ENCODE results near the gene BPIFB2. TPM values are rescaled to one million over a fixed set of nuclear protein-coding genes. Genes with fewer than 3 reads are reported as not detected.
A peak's percentile ranks its signal among the peaks of the same experiment; 100 is the strongest.

Gene BPIFB2
- total RNA-seq, 3 donors from 2014 or later: 0.11 TPM; not detected in 2

DNA sequence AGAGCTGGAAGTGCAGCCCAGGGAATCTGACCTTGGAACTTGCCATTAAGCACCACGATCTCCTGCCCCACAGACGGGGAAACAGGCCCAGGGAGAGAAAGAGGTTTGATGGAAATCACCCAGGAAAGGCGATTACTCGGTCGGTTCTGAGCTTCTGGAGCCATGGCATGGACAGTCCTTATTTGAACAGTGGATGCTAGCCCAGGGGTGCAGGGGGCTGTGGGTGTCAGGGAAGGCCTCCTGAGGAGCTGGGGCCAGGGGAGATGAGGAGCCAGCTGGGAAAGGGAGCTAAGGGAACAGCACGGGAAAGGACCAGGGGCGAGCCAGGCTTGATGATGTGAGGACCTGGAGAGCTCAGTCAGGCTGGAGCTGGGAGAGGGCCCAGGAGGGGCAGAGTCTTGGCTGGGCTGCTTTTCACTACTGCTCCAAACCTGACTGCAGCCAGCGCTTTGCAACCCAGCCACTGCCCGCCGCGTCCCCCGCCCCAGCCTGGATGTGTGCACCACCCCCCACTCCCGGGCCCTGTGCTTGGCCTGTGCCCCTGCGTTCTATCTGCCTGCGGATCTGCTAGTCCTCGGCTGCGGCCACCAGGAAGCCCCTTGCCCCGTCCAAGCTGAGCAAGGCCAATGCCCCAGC lies 21.1 kb upstream of the BPIFB2 start:
- ATAC-seq (no peak), DNase-seq (no peak)
- H3K4me1 Mint-ChIP-seq (ENCODE audit: low read depth): peaks cover 10% of the 10 kb centered on the region
- no peaks in the 10 kb centered on the region for H3K36me3 Mint-ChIP-seq (ENCODE audit: insufficient read depth)
- H3K27me3 Mint-ChIP-seq (ENCODE audit: low read depth): no peaks in the 10 kb centered on the region
- peaks cover under 1% of the 10 kb centered on the region for H3K9me3 Mint-ChIP-seq
- no peak overlapping the region for H3K4me3 Mint-ChIP-seq

DNA sequence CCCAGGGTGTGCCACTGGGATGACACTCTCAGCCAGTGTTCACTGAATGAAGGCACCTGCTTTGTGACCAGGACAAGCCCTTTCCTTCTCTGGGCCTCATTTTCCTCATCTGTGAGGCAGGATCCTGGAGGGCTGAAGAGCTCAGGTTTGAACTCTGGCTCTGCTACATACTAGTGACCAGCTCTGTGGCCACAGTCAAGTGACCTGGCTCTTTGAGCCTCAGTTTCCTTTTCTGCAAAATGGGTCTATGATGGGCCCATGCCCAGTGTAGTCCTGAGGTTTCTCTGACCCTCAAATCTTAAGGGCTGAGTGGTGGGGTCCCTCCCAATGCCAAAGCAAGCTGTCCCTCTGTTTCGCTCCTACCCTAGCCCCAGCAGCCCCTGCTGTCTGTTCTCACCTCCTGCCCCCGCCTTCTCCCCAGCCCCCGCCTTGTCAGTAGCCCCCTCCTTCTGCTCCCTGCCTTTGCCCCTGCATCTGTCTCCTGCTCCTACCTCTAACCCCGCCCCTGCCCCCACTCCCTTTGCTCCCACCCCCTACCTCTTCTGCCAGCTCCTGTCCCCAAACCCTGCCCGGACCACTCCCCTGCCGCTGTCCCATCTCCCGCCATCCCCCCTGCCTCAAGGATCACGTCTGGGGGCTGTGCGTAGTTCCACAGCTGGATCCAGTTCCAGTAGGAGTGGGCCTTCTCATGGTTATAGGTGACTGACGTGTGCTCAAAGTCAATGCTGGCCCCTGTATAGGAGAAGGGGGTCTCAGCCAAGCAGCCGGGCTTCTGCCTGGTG lies 20.3 kb upstream of the BPIFB2 start:
- H3K27me3 Mint-ChIP-seq (ENCODE audit: low read depth): no peaks in the 10 kb centered on the region
- no peaks in the 10 kb centered on the region for H3K36me3 Mint-ChIP-seq (ENCODE audit: insufficient read depth)
- H3K4me3 Mint-ChIP-seq: no peak overlapping the region
- H3K9me3 Mint-ChIP-seq: no peaks in the 10 kb centered on the region
- ATAC-seq (no peak), DNase-seq (no peak)
- H3K4me1 Mint-ChIP-seq (ENCODE audit: low read depth): peaks cover 15% of the 10 kb centered on the region

DNA sequence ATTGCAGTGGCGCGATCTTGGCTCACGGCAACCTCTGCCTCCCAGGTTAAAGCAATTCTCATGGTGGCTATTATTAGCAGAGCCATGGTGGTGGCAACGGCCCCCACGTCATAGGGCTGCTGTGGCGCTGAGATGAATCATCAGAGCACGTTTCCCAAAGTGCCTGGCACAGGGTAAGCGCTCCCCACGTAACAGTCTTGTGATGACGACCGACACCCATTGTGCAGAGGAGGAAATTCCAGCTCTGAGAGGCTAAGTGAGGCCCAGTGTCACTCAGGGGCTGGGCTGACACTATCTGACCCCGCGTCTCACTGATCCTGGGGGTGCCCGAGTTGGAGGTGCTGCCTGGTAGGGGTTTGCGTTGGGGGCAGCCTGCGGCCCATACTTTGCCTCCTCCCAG lies 19.5 kb upstream of the BPIFB2 start:
- ATAC-seq (no peak), DNase-seq (no peak)
- H3K9me3 Mint-ChIP-seq: no peaks in the 10 kb centered on the region
- H3K4me3 Mint-ChIP-seq: no peak overlapping the region
- H3K36me3 Mint-ChIP-seq (ENCODE audit: insufficient read depth): no peaks in the 10 kb centered on the region
- H3K27me3 Mint-ChIP-seq (ENCODE audit: low read depth): no peaks in the 10 kb centered on the region
- peaks cover 12% of the 10 kb centered on the region for H3K4me1 Mint-ChIP-seq (ENCODE audit: low read depth)

DNA sequence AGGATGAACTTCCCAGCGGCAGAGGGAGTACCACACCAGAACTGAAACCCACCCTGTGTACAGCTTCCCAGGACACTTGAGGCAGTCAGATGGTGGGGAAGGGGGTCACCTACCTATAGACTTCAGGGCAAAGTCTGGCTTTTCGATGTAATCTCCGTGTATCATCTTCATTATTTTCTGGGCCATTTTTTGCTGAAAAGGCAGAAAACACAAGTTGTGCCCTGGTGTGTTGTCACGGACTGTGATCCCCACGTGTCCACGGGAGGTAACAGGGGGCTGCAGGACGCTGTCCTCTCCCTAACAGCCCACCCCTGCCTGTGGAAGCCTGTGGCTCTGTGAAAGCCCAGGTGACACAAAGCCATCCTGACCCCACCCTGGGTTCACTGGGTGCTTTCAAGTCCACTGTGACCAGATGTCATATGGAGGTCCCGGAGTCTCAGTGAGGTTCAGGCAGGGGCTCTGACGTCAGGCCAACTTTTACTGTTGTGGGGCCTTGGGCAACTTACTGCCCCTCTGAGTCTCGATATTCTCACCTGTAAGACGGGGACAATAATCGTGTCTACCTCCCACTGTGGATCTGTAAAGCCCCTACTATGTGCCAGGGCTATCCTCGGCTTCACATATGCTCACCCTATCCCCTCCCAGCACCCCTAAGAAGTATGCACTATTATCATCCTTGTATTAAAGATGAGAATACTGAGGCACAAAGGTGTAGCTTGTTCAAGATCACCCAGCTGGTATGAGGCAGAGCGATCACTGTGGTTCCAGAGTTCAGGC lies 17.8 kb upstream of the BPIFB2 start:
- DNase-seq: no peak
- Mint-ChIP-seq H3K9me3 (peaks cover 6% of the 10 kb centered on the region), H3K36me3 (ENCODE audit: insufficient read depth) (no peaks in the 10 kb centered on the region), H3K27me3 (ENCODE audit: low read depth) (no peaks in the 10 kb centered on the region), H3K4me1 (ENCODE audit: low read depth) (peaks cover 18% of the 10 kb centered on the region), H3K4me3 (no peak overlapping the region)
- no peak for ATAC-seq

DNA sequence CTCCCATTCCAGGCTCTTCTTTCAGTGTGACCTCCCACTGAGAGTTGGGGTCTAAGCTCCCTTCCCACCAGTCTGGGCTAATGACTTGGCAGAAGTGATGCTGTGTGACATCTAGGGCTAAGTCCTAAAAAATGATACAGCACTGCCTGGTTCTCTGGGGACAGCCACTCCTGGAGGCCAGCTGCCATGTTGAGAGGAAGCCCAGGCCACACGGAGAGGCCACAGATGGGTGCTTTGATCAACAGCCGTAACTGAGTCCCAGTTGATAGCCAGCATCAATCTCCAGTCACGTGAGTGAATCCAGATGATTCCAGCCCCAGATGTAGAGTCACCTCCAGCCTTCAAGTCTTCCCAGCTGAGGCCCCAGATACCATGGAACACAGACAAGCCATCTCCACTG lies 17.1 kb upstream of the BPIFB2 start:
- no peak overlapping the region for H3K4me3 Mint-ChIP-seq
- H3K27me3 Mint-ChIP-seq (ENCODE audit: low read depth): no peaks in the 10 kb centered on the region
- no peak for DNase-seq
- H3K4me1 Mint-ChIP-seq (ENCODE audit: low read depth): peaks cover 18% of the 10 kb centered on the region
- ATAC-seq: no peak
- peaks cover 12% of the 10 kb centered on the region for H3K9me3 Mint-ChIP-seq
- no peaks in the 10 kb centered on the region for H3K36me3 Mint-ChIP-seq (ENCODE audit: insufficient read depth)

DNA sequence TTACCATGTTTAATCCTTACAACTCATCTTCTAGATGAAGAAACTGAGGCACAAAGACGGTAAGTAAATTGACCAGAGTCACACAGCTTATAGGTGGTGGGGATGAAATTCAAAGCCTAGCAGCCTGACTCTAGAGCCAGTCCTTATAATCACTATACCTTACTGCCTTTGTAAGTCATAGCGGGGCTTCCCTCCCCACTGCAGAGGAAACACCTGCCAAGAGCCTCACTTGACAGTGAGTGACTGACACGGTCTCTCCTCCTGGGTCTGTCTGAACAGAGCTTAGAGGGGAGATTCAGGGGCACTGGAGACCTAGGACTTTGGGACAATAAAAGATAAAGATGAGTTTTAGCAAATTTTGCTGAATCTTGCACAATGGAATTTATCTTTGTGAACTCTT lies 16.1 kb upstream of the BPIFB2 start:
- Mint-ChIP-seq H3K36me3 (ENCODE audit: insufficient read depth) (no peaks in the 10 kb centered on the region), H3K4me3 (no peak overlapping the region), H3K9me3 (peaks cover 12% of the 10 kb centered on the region), H3K27me3 (ENCODE audit: low read depth) (no peaks in the 10 kb centered on the region), H3K4me1 (ENCODE audit: low read depth) (peaks cover 18% of the 10 kb centered on the region)
- DNase-seq (no peak), ATAC-seq (peak; percentile 56 to 67)

DNA sequence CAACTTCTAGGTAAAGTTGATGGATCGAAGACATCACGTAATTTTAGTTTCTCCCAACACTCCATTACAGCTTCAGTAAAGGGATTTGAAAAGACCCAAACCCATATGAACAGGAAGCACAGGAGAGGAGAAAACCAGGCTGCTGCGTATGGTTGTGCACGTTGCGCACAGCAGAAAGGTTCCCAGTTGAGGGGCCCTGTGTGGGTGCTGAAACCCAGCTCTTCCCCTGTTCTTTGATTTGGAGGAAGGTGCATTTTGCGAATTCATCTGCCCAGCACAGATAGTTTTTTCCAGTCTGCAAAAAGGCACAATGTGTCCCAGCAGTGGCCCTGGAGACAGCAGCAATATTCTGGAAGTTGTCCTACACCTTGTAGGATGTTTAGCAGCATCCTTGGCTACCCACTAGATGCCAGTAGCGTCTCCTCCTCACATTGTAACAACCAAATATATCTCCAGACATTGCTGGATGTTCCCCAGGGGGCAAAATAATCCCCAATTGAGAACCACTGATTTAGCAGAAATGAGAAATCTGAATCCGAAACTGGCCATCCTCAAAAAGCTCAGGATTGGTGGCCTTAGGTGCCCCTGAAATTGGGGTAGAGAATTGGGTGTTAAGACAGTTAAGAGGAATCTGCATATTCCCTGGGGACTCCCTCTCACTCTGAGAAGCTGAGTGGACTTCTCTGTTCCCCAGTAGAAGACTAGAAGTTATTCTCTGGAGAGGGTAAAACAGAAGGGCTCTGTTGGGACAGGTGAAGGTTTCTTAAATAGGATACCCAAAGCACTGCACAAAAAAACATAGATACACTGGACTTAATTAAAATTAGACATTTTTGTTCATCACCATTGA lies 15.5 kb upstream of the BPIFB2 start:
- H3K4me3 Mint-ChIP-seq: no peak overlapping the region
- no peak for DNase-seq
- no peak for ATAC-seq

DNA sequence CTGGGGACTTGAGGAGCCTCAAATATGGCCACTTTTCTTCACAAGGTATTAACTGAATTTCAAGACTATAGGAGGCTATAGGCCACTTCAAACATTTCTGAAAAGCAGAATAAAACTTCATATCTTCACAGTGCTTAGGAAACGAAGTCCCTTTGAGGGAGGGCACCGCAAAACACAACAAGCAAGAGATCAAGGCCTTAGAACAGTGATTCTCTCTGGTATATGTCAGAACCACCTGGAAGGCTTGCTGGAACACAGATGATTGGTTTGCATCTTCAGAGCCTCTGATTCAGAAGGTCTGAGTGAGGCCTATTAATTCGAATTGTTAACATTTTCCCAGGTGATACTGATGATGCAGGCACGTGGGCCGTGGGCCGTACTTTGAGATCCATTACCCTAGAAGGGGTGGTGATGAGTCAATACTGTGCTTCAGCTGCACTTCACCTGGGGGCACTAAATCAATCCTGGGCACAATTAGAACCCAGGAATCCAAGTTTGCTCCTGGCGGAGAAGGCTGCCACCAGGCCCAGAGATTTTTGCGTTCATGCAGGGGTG lies 13.9 kb upstream of the BPIFB2 start:
- peak; percentile 27 to 50 for ATAC-seq
- Mint-ChIP-seq H3K36me3 (ENCODE audit: insufficient read depth) (no peaks in the 10 kb centered on the region), H3K4me1 (ENCODE audit: low read depth) (peaks cover 26% of the 10 kb centered on the region), H3K9me3 (peaks cover 12% of the 10 kb centered on the region), H3K4me3 (no peak overlapping the region), H3K27me3 (ENCODE audit: low read depth) (no peaks in the 10 kb centered on the region)
- DNase-seq: peak; percentile 35

More for the DNA sequence above, 15.5 kb upstream of the BPIFB2 start:
- Mint-ChIP-seq H3K9me3 (peaks cover 12% of the 10 kb centered on the region), H3K4me1 (ENCODE audit: low read depth) (peaks cover 18% of the 10 kb centered on the region), H3K27me3 (ENCODE audit: low read depth) (no peaks in the 10 kb centered on the region), H3K36me3 (ENCODE audit: insufficient read depth) (no peaks in the 10 kb centered on the region)

DNA sequence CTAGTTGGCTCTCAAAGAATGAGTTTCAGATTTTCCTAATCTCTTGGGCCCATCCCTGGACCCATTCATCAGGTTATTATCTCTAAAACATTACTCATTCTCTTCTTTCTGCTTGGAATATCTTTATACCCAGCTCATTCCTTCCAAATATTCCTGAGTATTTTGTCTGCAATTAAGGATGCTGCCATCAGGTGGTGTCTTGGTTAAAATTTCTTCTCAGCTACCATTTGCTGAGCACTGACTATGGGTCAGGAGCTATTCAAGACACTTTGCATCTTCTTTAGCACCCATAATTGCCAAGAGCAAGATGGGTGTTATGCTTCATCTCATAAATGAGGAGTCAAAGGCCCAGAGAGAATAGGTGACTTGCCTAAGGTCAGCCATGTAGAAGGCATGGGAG lies 11.7 kb upstream of the BPIFB2 start:
- Mint-ChIP-seq H3K4me3 (no peak overlapping the region), H3K9me3 (peaks cover 12% of the 10 kb centered on the region), H3K4me1 (ENCODE audit: low read depth) (peaks cover 27% of the 10 kb centered on the region), H3K27me3 (ENCODE audit: low read depth) (no peaks in the 10 kb centered on the region), H3K36me3 (ENCODE audit: insufficient read depth) (no peaks in the 10 kb centered on the region)
- ATAC-seq: no peak
- no peak for DNase-seq

DNA sequence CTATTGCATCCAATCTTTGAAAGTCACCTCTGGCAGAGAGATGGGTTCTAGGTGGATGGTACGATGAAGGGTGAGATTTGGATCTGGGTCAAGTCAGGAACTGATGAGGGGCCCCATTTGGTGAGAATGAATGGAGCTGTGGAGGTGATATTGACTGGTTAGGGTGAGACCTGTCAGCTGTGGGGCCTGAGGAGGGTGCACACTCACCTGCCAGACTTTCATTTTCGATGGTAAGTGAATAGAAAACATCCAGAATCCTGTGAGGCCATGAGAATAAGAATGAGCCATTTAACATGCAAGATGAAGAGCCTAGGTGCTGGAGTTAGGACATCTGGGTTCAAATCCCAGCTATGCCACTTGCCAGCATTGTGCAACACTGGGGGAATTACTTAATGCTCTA lies 10.1 kb upstream of the BPIFB2 start:
- DNase-seq: no peak
- Mint-ChIP-seq H3K27me3 (ENCODE audit: low read depth) (no peaks in the 10 kb centered on the region), H3K9me3 (peaks cover 12% of the 10 kb centered on the region), H3K4me1 (ENCODE audit: low read depth) (peaks cover 19% of the 10 kb centered on the region), H3K36me3 (ENCODE audit: insufficient read depth) (no peaks in the 10 kb centered on the region), H3K4me3 (no peak overlapping the region)
- ATAC-seq: no peak

DNA sequence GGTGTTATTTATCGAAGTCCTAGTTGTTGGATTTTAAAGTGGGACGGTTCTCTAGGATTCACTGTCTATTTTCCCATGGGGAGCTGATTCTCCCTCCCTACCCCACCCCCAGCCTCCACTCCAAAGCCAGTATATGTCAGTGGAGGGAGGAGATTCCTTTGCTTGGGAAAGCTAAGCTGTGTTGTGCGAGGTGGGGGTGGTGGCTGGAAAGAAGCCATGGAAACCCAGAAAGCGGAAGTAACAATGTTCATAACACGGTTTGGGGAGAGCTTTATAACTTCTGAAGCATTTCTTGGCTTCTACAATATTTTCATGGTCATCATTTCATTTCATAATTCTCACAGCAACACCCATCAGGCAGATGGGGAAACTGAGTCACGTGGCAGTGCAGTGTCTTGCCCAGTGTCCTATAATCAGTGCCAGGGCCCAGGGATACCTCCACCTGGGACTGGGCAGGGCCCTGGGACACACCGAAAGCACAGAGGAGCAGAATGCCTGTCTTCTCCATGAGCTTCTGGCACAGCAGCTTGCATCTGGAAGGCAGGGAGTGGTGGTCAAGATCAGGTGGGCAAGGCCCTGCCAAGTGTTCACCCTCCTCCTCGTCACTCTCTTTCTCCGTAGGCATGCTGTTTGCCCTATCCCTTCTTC lies 7.8 kb upstream of the BPIFB2 start:
- DNase-seq: no peak
- no peaks in the 10 kb centered on the region for H3K27me3 Mint-ChIP-seq (ENCODE audit: low read depth)
- no peaks in the 10 kb centered on the region for H3K36me3 Mint-ChIP-seq (ENCODE audit: insufficient read depth)
- H3K4me1 Mint-ChIP-seq (ENCODE audit: low read depth): peaks cover 16% of the 10 kb centered on the region
- no peak for ATAC-seq
- H3K9me3 Mint-ChIP-seq: peaks cover 5% of the 10 kb centered on the region
- H3K4me3 Mint-ChIP-seq: no peak overlapping the region

DNA sequence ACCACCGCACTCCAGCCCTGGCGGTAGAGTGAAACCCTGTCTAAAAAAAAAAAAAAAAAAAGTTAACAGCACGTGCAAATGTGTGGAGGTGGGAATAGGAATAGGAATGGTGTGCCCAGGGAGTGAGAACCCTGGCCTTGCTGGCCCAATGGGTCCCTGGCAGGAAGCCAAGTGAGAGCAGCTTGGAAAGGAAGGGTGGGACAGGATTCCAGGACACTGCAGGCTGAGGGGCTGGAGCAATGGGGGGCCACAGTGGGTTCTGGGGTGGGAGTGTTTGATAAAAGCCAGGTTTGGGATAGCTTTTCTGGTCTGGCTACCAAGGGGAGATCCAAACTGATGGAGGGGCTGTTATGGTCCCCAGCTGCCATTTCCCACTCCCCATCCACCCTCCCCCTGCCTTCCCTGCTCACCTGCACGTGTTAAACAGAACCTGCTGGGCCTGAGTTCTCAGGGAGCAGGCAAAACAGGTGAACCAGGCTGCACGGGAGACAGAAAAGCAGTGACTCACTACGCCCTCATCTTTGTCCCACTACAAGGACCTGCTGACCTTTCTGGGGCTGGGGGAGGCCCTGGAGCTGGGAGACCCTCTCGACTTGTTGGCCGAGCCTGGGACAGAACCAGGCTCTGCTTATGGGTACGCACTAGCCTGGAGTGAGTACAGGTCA lies 6.6 kb upstream of the BPIFB2 start:
- peaks cover 5% of the 10 kb centered on the region for H3K9me3 Mint-ChIP-seq
- H3K27me3 Mint-ChIP-seq (ENCODE audit: low read depth): no peaks in the 10 kb centered on the region
- peaks cover 19% of the 10 kb centered on the region for H3K4me1 Mint-ChIP-seq (ENCODE audit: low read depth)
- H3K36me3 Mint-ChIP-seq (ENCODE audit: insufficient read depth): peaks cover 2% of the 10 kb centered on the region
- no peak for DNase-seq
- ATAC-seq: no peak
- no peak overlapping the region for H3K4me3 Mint-ChIP-seq
